Fibroblast of lung (primary cell): ENCODE results near the gene CTBP2.

Experiments used
- EZH2 ChIP-seq: IDR thresholded peaks from 2 replicates; pipeline ENCODE4 v1.5.1; 2012; ENCODE audit warnings: low read length, control low read depth, mild to moderate bottlenecking; ENCODE audit errors: missing control alignments
- TF ChIP-seq, protein P1 (sequence below), 2 donors: IDR thresholded peaks in 1 of 2; conservative IDR thresholded peaks in 1 of 2; 1 replicate in 1 of 2; 2 replicates in 1 of 2; pipeline ENCODE4 v1.5.1; 2011 to 2012; ENCODE audit warnings: low read length in 2 of 2, control low read depth in 1 of 2, inconsistent platforms in 1 of 2, low read depth in 1 of 2, mild to moderate bottlenecking in 1 of 2

DNA sequence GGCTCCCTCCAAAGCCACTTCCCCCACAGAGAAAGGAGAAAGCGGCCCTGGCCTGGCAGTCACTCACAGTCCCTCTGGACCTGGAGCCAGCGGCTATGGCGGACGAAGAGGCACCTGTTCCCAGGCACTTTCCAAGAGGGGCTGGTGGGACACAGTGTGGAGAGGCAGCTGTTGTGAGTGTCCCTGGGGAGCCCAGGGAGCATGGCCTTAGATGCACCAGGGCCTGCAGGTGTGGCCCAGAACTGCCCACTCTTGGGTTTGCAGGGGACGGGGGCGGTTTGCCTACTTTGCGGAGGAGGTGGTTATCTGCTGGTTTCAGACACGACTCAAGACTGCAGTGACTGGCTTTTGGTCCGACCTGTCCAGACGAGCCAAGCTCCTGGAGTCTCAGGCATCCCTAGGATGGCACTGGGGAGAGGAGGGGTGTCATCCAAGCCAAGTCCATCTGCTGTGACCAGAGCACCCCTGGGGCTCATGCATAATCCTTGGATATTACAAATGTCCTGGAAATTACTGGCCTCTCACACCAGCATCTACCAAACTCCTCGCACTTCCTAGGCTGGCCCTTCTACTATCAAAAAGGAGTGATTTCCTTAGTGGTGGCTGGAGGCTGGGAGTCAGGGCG is 18.4 kb downstream of the CTBP2 start:
- TF ChIP-seq, protein P1, sequence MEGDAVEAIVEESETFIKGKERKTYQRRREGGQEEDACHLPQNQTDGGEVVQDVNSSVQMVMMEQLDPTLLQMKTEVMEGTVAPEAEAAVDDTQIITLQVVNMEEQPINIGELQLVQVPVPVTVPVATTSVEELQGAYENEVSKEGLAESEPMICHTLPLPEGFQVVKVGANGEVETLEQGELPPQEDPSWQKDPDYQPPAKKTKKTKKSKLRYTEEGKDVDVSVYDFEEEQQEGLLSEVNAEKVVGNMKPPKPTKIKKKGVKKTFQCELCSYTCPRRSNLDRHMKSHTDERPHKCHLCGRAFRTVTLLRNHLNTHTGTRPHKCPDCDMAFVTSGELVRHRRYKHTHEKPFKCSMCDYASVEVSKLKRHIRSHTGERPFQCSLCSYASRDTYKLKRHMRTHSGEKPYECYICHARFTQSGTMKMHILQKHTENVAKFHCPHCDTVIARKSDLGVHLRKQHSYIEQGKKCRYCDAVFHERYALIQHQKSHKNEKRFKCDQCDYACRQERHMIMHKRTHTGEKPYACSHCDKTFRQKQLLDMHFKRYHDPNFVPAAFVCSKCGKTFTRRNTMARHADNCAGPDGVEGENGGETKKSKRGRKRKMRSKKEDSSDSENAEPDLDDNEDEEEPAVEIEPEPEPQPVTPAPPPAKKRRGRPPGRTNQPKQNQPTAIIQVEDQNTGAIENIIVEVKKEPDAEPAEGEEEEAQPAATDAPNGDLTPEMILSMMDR (conservative IDR thresholded peaks at IDR 0.05 in 1 of 2, IDR thresholded peaks at IDR 0.05 in 1 of 2; ENCODE audit: low read depth in 1 of 2, low read length in 2 of 2), result no peak
- TF ChIP-seq EZH2, result no peak
